HG03066 (cell line): ENCODE measurements around the gene PARP4.
"Not testable (repeated sequence)": the region's sequence is repeated elsewhere in the genome, so short reads cannot be mapped to it uniquely, and the experiment has no call there.

ENCODE experiments used
- ATAC-seq: cut with Tn5 transposase; IDR thresholded peaks from one replicate; pipeline ENCODE4 v1.9.1; 2021; ENCODE audit warnings: low read depth; ENCODE audit not compliant: unreplicated experiment

The PARP4 gene

DNA sequence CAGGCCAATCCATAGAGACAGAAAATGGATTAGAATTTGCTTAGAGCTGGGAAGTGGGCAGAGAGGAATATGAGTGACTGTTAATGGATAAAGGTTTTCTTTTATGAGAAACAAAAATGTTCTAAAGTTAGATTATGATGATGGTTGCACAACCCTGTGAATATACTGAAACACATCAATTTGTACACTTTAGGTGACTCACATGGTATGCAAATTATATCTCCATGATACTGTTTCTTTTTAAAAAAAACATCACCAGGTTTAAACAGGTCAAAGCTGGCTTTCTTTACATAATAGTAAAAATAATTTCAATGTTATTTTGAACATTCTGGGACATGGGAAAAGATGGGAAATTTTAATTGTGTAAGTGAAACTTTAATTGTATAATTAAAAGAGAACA is 131.7 kb downstream of the PARP4 start:
- ATAC-seq: not testable (repeated sequence)

DNA sequence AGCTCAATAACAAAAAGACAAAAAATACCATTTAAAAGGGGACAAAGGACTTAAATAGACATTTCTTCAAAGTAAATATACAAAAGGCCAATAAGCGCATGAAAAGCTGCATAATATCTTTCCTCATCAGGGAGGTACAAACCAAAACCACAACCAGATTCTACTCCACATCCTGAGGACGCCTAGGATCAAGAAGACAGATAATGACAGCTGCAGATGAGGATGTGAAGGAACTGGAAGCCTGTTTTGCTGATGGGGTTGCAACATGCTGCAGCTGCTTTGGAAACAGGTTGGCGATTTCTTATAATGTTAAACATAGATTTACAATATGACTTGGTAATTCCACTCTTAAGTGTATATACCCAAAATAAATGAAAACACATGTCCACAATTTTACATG is 132.4 kb downstream of the PARP4 start:
- not testable (repeated sequence) for ATAC-seq

DNA sequence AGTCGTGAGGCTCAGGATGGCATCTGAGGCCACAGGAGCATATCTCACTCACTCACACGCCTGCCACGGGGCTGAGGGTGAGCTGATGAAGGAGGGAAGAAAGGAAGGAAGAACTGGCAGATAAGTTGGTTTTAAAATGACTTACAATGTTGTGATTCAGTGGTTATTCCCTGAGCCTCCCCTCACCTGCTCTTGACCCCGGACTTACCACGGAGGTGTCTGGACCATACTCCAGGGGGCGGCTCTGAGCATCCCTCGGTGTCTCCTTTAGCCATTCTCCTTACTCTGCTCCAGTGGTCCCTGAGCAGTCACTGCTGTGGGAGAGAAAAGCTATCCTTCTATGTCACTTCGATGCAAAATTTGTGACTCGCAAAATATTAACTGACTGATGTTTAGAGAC is 141.3 kb downstream of the PARP4 start:
- not testable (repeated sequence) for ATAC-seq
